Activated effector memory CD4-positive, alpha-beta T cell treated with anti-CD3 and anti-CD28 coated beads, Interleukin-2, amount 50 U/mL, for 16 hours (primary cell): ENCODE measurements around the gene COX19.

Experiments
- DNase-seq: peaks from one replicate; pipeline ENCODE4 v3.0.0-alpha.2; 2020

COX19 gene, protein sequence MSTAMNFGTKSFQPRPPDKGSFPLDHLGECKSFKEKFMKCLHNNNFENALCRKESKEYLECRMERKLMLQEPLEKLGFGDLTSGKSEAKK

DNA sequence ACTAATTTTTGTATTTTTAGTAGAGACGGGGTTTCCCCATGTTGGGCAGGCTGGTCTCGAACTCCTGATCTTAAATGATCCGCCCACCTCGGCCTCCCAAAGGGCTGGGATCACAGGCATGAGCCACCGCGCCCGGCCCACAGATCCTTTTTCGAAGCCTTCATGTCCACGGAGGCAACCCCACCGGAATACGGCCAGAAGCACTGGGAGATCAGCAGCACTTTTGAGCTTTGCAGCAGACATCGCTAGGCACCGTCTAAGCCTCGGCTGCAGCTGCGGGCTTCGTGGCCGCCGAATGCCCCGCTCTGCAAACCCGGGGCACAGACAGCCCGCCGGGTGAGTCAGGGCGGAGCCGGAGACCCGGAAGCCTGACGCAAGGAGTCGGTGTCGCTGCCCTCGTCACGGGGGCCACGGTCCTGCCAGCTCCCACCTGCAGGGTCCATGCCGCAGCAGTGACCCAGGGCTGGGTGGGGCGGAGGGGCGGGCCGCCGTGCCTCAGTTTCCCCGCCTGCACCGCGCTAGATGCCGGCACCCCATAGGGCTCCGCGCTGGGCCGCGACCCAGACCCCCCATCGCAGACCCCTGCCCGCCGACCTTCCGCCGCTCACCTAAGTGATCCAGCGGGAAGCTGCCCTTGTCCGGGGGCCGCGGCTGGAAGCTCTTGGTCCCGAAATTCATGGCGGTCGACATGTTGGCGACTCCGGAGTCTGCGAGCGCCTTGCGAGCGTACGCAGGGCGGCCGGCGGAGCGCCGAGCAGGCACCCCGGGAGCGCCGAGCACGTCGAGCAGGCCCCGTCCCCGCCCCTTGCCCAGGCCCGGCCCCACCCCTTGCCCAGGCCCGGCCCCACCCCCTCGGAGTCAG, at the start of gene COX19:
COX19 (minus strand) TSS at position 730 of the 862 bp plus-strand sequence; CDS start at position 690, 40 bp downstream.
- peak; percentile 97 for DNase-seq

DNA sequence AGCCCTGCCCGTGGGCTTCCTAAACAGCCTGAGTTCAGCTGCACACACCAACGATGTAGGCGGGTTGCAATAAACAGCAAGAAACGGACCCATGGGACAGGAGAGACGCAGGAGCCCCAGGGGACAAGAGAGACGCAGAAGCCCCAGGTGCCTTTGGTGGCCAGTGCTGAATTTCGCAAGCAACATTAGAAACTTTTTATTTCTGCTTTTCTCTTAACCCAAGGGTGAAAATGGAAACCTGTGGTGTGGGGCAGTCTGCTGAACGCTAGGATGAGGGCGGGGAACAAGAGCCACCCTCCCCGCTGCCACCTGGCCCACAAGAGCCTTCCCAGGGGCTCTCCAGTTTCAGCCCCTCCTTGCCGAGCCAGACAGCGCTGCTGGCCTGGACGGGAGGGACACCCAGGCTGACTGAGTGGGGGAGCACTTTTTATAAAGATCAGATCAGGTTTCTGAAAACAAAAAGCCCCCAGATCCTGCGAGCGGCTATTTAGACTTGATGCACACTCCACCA, 49.0 kb upstream of the COX19 start:
- no peak for DNase-seq

DNA sequence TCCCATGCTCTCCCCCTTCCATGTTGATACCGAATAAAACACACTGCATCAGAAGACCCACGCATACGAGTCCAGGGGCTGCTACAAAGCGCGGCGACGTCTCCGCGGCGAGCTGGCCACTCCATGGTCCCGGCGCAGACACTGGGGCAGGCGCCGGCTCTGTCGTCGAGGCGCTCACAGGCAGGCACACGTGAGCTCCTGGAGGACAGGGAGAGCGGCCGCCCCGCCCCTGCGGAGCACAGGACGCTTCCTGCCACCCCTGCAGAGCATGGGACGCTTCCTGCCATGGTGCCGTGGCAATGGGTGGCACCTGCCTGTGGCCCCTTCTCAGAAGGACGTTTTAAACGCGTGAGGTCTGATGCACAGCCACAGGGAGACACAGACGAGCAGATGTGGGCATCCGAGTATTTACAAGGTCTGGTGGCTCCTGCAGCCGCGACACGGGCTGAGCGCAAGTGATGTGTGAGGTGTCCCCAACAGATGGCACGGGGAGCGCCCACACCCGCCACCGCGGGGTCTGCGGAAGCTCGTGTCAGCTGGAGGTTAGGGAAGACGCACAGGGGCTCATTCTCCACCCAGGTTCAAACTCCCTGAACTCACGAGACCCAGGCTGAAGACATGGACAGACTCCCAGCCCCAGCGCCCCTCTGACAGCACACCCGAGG, 47.6 kb upstream of the COX19 start:
- DNase-seq = no peak

DNA sequence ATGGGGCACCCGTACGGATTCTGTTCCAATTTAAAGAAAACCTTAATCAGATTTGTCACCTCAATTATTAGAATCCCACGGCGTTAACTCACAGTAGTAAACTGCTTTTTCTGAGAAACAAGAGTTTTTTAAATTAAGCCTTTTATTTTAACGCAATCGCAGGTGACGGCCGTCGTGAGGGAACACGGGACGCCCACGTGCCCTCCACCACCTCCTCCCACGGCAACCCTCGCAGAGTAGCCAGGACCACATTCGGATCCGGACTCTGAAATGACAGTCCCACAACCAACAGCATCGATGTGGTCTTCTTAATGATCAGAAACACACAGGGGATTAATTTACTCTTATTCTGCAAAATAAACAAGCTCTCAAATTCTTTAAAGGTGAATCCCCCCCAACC, 47.0 kb upstream of the COX19 start:
- no peak for DNase-seq

DNA sequence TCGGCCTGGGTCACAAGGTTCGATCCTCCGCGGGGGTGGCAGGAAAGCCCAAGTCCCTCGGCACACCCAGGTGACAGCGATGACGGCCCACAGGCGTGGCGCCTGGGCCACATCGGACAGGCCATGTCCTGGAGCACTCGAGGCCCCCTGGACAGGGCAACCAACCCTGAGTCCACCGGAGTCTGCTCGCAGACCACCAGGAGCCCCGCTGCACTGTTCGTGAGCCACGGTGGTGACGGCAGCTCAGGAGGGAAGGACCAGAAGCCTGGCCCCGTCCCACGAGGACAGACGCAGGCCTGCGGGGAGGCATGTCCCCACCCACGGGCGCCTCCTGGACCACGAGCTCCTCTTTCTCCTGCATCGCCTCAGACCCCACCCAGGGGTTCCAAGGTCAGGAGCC, 46.6 kb upstream of the COX19 start:
- DNase-seq = no peak

DNA sequence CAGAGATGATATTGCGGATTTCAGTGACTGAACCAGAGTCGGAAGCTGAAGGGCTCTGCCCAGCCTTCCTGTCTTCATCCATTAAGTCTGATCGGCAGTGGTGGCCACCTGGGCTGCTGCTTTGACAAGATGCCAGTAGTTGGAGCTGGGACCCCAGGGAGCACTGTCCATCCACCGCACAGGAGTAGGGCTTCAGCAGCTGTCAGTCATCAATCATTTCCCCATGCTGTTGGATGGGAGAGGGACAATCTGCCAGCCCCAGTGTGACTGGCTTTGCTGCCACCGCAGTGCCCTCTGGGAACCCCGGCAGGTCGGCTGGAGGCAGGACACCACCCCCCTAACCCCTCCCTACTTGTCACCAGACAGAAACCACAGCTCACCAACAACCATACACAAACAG, 46.0 kb upstream of the COX19 start:
- DNase-seq = no peak

DNA sequence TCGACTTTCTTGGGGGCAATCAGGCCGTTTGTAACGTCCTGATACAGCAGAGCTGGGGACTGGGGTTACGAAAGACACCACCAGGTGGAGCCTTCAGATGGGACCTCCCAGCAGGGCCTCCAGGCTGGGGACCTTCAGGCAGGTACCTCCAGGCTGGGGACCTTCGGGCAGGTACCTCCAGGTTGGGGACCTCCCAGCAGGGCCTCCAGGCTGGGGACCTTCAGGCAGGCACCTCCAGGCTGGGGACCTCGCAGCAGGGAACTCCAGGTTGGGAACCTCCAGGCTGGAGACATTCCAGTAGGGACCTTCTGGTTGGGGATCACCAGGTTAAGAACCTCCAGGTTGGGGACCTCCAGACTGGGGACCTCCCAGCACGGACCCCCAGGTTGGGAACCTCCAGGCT, 45.5 kb upstream of the COX19 start:
- DNase-seq = no peak

DNA sequence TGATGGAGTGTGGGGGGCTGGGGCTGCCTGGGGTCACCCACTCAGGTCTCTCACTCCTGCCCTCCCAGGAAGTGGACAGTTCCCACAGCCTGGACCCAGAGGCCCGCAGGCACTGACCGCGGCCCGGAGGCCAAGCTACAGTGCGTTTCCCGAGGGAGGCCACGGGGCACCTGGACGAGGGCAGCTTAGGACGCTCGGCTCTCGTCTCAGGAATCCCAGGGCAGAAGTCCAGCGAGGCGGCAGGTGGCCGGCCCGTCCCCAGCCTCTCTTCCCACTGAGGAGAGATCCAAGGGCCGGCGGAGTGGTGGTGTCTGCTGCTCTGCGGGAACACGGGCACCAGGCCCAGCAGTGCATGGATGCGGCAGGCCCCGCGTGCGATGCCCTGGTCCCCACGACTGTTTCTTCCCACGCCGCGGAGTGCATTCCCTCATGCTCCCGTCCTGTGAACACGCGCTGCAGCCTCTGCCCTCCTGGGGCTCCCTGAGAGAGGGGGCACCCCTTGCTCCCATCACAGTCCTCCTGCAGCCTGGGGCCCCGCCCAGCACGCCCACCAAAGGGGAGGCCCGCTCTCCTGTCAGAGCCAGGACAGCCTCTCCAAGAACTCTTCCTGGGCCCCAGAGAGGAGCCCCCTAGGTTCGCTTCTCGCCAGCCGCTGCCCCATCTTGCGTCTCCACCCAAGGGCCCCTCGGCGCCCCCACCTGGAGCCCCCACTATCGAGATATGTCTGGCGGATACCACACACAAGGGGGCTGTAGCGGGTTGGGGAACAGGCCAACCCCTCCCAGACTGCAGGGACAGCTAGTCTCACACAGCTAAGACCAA, 44.7 kb upstream of the COX19 start:
- DNase-seq = no peak

DNA sequence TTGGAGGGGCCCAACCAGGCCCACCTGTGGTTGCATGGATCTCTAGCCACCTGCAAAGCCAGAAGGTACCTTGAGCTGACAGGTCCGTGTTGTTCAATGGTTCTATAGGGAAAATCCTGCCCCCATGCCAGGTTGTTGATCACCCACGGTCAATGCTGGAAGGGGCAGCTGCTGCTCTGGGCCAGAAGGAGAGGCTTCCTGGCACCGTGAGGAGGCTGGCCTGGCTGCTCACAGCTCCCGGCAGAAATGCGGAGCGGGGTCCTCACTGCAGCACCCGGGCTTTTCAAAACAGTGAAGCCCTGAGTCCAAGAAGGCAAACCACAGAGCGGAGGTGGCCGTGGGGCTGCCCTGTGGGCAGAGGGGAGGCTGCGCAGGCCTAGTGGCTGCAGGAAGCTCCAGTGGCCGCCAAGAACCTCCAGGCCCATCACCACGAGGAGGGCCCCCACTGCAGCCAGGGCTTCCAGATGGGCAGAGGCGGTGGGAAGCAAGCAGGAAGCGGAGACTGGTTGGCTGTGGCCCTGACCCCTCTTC, 44.0 kb upstream of the COX19 start:
- DNase-seq = no peak

DNA sequence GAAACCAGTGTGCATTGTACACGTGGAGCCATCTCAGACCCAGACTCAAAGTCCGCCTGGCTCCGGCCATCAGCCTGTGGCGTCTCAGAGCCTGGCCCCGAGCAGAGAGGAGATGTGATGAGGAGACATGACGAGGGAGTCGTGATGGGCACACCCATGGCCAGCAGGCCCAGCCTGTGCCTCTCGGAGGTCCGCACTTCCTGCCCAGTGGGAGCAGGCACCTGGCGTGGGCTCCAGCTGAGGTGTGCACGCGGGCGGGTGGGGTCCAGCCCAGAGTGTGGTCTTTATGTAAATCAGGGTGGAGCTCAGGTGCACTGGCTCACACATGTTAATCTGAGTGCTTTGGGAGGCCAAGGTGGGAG, 43.0 kb upstream of the COX19 start:
- DNase-seq = no peak

DNA sequence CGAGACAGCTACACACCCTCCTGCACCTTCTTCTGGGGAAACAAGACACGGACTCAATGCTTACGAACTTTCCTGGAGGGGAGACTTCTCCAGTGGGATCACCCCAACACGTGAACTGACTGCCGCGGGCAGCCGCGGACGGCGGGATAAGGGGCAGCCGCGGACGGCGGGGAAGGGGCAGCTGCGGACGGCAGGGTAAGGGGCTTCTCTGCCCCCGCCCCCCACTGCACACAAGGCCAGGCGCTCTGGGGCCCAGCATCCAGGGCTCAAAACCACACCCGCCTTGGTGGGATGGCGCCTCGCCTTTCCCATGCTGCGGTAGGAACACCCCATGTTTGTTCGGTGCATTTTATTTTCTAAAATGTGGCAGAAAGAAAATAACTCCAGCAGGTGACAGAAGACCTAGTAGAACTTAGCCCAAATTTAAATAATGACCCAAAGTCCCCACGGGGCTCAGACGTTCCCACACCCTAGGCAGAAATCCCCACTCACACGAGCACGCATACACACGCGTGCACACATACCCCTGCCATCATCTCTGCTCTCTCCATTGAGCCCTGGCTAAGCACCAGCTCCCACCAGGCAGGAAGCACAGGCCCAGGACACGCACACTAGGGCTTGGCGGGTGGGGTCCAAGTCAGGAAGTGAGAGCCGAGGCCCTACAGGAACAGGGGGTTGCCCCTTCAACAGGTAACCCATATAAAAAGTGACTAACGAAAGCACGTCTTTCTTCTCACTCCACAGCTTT, 42.4 kb upstream of the COX19 start:
- DNase-seq = no peak

DNA sequence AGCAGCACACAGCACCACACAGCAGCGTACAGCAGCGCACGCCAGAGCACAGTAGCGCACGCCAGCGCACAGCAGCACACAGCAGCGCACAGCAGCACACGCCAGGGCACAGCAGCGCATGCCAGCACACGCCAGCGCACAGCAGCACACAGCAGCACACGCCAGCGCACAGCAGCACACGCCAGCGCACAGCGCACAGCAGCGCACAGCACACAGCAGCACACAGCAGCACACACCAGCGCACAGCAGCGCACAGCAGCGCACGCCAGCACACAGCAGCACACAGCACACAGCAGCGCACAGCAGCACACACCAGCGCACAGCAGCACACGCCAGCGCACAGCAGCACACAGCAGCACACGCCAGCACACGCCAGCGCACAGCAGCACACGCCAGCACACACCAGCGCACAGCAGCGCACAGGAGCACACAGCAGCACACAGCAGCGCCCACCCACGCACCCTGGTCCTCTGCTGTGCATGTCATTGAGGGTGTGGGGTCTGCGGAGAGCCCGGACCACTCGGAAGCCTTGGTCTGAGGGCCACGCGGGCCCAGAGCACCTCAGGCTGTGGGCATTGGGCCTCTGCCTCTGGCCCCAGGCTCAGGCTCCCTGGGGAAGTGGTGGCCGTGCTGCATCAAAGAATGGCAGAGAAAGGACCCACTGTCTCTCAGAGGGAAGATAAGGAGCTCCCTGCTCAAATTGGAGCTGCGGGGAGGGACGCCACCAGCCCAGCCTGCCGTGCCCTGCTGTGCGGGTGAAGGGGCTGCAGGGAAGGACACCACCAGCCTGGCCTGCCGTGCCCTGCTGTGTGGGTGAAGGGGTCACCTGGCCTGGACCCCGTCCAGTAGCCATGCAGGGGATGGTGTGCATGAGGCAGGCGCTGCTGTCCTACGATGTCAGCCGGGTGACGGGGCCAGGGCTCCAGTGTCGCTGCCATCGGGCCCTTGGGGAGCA, 41.5 kb upstream of the COX19 start:
- DNase-seq = no peak

DNA sequence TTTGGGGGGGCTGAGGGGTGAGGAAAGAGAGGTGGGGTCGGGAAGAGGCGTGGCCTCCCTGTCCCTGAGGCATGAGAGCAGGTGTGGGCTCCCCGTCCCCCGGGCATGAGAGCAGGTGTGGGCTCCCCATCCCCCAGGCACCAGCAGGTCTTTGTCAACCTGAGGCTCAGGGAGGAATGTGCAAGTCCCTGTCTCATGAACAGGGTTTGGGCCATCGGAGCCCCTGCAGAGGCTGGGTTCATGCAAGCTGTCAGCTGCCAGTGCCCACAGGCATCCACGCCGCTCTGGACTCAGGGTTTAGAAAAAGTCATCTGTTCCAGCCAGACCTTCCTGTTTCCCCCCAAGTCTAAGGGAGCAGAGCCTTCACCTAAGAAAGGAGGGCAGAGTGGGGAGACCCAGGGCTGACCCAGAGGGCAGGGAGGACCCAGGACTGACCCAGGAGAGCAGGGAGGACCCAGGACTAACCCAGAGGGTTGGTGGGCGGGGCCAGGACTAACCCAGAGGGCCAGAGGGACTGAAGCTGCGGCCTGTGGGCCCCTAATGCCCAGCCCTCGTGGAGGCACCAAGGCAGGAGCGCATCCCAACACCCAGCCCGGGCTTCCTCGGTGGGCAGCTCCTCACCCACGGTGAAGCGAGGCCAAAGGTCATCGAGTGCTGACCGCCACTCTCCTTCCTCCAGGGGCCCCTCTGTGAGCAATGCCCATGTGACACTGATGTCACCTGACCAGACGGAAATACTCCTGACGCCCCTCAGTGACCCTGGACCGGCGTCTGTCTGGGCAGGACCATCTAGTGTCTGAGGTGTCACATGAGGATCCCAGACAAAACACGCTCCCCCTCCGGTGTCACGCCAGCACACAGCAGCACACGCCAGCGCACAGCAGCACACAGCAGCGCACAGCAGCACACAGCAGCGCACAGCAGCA, 40.1 kb upstream of the COX19 start:
- no peak for DNase-seq

DNA sequence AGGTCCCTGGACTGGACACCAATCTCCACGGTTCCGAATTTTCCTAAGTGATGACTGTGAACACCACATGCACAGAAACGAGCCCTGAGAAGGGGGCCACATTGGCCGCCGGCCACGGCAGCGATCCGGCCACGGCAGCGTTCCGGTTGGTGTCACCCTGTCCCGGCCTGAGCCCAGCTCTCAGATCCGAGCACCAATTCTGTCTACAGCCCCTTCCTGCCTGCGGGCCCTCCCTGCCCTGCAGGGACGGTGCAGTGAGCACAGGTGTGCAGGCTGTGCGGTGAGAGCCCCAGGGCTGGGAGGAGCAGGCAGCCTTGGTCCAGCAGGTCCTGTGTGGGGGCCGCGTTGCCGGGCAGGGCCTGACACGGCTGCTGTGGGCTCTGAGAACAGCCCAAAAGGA, 39.3 kb upstream of the COX19 start:
- DNase-seq = no peak

DNA sequence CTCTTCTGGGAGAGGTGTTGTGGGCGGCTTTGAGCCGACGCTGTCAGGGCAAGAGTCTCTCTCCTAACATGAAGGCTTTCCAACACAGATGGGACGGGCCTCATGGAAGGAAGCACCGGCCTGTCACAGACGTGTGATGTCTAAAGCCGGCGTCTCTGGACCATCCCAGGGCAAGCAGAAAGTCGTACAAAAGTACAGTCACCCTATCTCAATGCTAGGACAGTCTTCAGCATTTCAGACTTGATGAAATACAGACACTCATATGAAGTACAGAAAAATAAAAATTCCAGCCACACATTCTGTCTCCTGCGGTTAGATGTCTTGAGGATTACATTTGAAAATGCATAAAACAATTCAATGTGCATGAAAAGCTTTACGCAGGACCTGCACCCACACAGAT, 38.2 kb upstream of the COX19 start:
- DNase-seq = no peak

DNA sequence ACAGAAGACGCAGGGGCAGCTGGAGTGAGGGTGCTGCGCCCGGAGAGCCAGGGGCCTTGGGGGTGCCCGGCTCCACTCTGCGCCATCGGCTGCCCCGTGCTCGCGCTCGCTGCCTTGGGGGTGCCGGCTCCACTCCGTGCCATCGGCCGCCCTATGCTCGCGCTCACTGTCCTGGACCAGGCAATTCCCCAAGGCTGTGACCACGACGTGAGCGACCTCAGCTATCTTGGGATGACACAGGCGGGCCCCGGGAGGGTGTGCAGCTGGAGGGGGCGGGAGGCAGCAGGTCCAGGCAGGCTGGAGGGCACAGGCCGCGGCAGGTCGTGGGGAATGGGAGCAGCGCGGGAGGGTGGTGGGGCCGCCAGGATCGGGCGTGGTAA, 37.4 kb upstream of the COX19 start:
- DNase-seq = no peak

DNA sequence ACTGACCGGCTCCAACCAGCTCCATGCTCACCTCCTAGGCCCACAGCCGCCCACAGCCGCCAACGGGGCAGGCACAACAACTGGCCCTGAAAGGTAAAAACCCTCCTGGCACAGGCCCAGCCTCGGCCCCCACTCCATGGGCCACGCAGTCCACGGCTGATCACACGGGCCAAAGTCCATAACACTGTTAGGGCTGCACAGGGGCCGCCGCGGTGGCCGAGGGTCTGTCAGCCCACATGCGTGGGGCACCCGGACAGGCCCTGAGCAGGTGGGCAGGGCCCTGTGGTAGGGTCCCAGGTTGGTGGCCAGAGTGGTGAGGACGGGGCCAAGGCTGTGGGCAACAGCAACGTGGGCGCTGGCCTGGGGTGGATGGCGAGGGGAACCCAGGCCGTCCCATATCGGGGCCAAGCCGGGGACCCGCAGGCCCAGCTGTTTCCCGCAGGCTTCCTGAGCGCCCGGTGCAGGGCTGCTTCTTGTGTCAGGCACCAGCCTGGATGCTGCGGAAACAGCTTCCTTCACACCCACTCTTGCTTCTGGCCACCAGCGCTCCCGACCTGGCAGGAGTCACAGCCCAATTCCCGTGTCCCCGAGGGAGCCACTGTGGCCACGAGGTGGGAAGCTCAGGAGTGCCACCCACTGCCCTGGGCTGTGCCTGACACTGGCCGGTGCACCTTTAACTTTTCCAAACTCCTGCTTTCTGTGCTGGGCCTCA, 36.8 kb upstream of the COX19 start:
- no peak for DNase-seq

DNA sequence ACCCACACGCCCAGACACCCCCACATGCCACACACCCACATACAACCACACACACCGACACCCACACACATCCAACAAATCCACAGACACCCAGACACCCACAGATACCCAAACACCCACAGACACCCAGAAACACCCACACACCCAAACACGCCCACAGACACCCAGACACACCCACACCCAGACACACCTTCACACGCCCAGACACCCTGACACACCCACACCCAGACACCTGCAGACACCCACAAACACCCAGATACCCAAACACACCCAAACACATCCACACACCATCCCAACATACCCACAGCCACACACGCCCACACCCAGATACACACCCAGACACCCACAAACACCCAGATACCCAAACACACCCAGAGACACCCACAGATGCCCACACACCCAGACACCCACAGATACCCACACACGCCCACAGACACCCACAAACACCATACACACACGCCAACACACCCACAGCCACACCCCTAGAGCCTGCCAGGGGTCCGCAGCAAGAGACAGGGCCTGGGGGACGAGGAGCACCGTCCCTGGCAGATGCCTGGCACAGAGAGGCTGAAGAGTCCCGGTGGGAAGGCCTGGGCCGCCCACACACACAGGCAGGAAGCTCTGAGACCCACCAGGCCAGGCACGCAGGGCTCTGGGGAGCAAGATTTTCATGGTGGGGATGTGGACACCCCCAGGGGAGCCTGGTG, 36.1 kb upstream of the COX19 start:
- DNase-seq = no peak

DNA sequence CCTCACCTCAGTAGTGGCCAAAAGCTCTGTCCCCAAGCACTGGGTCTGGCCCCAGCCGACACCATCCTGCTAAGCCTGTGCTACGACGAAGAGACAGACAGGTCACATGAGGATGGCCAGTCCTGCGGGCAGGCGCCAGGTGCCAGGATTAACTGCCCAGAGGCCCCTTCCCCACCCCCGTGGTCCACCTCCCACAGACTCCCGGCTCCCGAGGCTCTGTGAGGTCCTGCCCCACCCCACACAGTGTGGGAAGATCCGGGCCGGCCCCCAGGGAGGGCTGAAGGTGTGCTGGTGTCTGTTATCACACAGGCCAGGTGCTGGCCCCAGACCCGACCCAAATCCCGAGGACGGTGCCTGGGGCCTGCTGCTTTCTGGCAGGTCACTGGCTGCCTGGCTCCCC, 34.9 kb upstream of the COX19 start:
- DNase-seq = no peak
